Upper lobe of left lung (tissue), 4 donors: ENCODE measurements around the gene TMEM184A.

Experiments used
- EP300 ChIP-seq, 4 donors: sonication (generic); formaldehyde crosslinking; IDR thresholded peaks; one replicate each; pipeline ENCODE4 v1.5.1; 2017; ENCODE audit warnings: antibody characterized with exemption in 4 of 4, control low read depth in 2 of 4
- POLR2A ChIP-seq, 4 donors: fragments of 450-650 bp; IDR thresholded peaks; one replicate each; pipeline ENCODE4 v1.5.1; 2016 to 2017; ENCODE audit warnings: antibody characterized with exemption in 4 of 4, mild to moderate bottlenecking in 2 of 4
- POLR2AphosphoS5 ChIP-seq, 2 donors: sonication (generic); formaldehyde crosslinking; IDR thresholded peaks; one replicate each; pipeline ENCODE4 v1.5.1; 2017; ENCODE audit warnings: antibody characterized with exemption in 2 of 2
- TF ChIP-seq, protein P1 (sequence below), 6 experiments: fragments of 450-650 bp in 4 of 6; fragments of 200-600 bp in 2 of 6; sonication (generic) in 2 of 6; IDR thresholded peaks; one replicate each; pipeline ENCODE4 v1.5.1; 2016 to 2019; ENCODE audit warnings: antibody characterized with exemption in 6 of 6

DNA sequence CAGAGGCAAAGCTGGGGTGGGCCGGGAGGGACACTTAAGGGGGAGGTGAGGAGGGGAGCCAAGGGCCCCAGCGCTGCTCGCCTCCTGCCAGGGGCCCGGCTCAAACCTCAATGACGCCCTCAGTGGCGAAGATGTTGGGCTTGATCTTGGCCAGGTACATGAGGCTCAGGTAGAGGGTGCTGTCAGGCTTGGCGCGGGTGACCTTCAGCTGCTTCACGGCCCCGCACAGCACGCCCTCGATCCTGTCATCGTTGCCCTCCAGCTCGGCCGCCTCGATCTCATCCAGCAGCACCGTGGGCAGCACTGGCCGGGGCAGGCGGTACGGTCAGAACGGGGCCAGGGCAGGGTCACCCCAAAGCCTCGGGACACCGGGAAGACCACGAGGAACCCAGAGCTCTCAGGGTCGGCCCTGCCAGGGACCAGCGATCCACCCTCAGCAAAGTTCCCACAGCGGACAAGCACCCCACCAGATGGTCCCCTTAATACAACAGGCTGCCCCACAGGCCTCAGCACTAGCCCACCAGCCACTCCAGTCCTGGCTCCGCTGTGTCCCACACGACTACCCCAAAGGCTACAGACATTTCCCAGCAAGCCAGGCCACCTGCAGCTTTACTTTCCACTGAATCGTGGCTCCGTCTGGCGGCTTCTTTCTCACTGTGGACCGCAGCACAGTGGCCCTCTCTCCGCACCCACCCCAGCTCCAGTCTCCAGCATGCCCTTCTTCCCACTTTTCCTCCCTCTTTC is 55.8 kb downstream of the TMEM184A start:
- TF ChIP-seq POLR2AphosphoS5 (IDR thresholded peaks at IDR 0.05) = no peak
- TF ChIP-seq, protein P1, sequence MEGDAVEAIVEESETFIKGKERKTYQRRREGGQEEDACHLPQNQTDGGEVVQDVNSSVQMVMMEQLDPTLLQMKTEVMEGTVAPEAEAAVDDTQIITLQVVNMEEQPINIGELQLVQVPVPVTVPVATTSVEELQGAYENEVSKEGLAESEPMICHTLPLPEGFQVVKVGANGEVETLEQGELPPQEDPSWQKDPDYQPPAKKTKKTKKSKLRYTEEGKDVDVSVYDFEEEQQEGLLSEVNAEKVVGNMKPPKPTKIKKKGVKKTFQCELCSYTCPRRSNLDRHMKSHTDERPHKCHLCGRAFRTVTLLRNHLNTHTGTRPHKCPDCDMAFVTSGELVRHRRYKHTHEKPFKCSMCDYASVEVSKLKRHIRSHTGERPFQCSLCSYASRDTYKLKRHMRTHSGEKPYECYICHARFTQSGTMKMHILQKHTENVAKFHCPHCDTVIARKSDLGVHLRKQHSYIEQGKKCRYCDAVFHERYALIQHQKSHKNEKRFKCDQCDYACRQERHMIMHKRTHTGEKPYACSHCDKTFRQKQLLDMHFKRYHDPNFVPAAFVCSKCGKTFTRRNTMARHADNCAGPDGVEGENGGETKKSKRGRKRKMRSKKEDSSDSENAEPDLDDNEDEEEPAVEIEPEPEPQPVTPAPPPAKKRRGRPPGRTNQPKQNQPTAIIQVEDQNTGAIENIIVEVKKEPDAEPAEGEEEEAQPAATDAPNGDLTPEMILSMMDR (IDR thresholded peaks at IDR 0.05) = no peak
- no peak for TF ChIP-seq POLR2A (IDR thresholded peaks at IDR 0.05)
- no peak for TF ChIP-seq EP300 (IDR thresholded peaks at IDR 0.05)
